Activated CD4-positive, CD25-positive, alpha-beta regulatory T cell treated with anti-CD3 and anti-CD28 coated beads, Interleukin-2, amount 50 U/mL, for 24 hours (primary cell): ENCODE results near the gene PHACTR2.
"Not testable (repeated sequence)": the region's sequence is repeated elsewhere in the genome, so short reads cannot be mapped to it uniquely, and the experiment has no call there.

Experiments
- ATAC-seq, 2 donors: fragments of 150-1000 bp; cut with Tn5 transposase; one replicate each; pipeline ENCODE4 v1.10.0; 2021; ENCODE audit warnings: mild to moderate bottlenecking in 1 of 2, moderate library complexity in 1 of 2

Gene PHACTR2

DNA sequence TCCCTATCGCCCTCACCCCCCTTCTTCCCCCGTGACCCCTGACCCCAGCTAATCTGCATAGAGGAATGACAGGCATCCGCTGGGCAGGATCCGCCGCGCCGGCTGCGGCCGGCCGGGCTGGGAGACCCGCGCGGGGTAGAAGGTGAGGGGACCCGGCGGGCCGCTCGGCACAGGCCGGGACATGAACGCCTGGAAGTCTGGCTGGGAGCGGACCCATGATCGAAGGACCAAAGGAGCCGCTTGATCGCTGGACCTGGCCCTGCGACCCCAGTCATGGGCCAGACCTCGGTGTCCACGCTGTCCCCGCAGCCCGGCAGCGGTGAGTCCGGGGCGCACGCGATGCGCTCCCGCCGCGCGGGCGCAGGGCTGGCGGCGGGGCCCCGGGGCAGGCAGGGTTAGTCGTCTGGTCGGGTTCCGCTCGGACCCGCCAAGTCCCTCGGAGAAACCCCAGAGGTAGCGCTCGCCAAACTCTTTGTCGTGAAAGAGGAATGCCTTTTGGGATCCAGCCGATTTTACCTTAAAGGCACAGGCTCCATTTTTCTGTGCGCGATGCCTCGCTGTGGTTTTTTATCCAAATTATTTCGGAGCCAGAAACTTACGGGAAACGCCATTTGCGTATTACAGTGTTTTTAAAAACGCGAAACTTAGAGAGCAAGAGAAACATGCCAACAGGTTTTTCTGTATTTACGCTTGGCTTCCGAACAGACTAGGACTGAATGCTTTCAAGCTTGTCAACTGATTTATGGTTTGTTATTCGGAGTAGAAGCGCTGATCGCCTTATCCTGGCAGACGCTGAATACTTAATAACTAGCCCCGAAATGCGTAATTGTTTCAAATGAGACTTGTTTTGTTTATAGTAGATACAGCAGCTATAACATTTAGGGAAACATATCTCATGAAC is at the start of gene PHACTR2:
TSS of gene PHACTR2 (plus strand) at position 75 of the 901 bp plus-strand sequence. CDS start at position 274, 199 bp downstream.
- ATAC-seq, result peak; percentile 84 to 88

DNA sequence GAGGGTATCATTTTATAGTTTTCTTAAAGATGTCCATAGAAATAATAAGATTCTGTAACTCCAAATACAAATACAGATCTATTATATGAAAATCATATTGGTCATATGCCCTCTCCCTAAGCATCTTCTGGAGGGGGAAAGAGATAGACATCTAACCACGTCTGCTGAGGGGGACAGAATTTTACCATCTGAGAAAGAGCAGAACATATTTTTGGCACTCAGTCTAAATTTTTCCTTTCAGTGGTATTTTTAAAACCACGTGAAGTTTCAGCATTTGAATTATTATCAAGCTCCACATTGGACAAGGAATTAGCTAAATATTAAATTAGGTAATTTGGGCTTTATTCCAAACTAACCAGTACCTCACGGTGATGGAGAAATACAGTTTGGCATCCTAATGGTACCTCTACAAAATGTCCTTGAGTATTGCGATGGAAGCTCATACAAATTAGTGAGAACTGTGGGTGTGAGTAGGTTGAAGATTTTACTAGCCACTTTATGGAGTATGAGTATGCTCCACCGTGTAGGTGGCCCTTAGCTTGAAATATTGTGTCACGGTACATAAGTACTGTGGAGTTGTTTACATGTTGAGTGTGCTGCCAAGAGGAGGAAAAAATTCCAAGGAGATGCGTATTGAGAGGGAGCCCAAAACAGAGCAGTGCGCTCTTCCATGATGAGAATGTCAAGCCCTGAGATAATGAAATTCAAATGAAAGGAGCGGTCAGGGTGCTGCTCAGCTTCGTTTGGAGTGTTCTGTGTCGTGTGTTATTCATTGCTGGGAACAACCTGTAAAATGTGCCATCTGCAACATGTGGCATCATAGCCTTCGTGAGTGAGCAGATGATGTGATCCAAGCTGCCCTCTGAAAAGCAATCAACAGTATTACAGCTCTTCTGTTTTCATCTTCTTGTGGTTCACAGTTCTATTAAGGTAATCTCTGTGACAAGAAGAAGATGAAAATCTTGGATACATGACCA is 48.4 kb upstream of the PHACTR2 start:
- ATAC-seq, result peak in 1 of 2 donors; percentile 79

DNA sequence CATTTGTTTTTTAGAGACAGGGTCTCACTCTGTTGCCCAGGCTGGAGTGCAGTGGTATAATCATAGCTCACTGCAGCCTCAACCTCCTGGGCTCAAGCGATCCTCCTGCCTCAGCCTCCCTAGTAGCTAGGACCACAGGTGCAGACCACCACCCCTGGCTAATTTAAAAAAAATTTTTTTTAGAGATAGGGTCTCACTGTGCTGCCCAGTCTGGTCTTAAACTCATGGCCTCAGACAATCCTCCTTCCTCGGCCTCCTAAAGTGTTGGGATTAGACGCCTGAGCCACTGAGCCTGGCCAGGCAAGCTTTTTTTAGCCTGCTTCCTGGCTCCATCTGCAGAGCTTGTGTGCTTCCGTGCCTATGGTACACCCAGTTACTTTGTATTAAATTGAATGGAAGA is 46.6 kb upstream of the PHACTR2 start:
- ATAC-seq, result not testable (repeated sequence)

DNA sequence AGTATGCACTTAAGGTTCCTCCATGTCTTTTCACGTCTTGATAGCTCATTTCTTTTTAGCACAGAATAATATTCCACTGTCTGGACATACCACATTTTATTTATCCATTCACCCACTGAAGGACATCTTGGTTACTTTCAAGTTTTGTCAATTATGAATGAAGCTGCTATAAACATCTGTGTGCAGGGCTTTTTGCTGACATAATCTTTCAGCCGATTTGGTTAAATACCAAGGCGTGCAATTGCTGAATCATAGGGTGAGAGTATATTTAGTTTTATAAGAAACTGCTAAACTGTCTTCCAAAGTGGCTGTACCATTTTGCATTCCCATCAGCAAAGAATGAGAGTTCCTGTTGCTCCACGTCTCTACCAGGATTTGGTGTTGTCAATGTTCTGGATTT is 44.9 kb upstream of the PHACTR2 start:
- ATAC-seq, result no peak

DNA sequence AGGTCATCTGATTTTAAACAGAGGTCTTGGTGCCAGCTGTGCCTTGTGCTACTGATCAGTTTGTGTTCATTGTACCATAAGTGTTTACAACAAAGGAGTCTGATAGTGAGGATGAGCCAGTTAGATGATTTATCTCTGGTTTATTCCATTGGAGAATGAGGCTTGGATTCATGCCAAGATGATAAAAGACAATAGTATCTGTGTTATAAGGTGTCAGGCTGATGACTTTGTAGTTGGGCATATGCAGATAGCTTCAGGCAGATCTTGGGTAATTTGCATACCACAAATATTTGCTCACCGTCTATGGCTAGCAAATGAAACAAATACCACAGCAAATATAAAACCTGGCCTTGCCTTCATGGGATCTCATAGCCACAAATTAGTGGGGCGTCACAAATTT is 43.3 kb upstream of the PHACTR2 start:
- ATAC-seq, result peak in 1 of 2 donors; percentile 65

DNA sequence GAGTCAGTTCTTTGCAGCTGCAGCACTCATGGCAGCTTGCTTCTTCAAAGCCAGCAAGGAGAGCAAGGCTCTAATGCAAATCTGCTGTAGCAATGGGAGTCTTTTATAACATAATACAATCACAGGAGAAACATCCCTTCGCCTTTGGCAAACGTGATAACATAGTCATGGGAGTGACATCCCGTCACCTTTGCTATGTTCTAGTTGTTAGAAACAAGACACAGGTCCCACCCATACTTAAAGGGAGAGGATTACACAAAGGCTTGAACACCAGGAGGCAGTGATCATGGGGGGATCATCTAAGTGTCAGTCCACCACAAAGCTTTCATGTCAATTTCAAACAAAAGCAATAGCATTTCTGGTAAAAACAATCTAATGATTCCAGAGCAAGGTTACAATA is 40.1 kb upstream of the PHACTR2 start:
- no peak for ATAC-seq

DNA sequence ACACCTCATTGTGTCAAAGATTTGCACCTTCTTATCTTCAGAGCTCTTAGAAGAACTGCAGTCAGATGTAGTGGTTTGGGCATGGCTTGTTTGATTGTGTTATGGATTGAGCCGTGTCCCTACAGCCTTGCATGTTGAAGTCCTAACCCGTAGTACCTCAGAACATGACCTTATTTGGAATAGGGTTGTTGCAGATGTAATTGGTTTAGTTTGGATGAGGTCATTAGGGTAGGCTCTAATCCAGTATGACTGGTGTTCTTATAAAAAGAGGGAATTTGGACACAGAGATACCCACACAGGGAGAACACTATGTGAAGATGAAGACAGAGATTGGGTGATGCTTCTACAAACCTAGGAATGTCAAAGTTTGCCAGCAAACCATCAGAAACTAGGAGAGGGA is 35.4 kb upstream of the PHACTR2 start:
- no peak for ATAC-seq

DNA sequence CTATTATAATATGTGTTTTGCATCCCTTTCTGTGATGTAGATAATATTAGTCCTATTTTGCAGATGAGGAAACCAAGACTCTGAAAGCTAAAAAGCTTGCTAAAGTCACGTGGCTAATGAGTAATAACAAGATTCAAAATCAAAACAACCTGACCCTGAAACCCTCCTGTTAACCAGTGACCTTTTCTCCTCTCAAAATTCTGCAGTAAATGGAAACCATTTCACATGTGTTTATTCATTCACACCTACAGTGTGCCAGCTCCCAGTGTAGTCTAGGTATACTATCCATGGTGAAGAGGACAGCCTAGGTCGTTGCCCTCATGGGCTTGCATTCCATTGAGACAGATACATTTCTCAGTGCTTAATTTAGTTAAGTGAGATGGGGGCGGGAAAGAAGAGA is 30.6 kb upstream of the PHACTR2 start:
- ATAC-seq, result peak; percentile 91 to 95

DNA sequence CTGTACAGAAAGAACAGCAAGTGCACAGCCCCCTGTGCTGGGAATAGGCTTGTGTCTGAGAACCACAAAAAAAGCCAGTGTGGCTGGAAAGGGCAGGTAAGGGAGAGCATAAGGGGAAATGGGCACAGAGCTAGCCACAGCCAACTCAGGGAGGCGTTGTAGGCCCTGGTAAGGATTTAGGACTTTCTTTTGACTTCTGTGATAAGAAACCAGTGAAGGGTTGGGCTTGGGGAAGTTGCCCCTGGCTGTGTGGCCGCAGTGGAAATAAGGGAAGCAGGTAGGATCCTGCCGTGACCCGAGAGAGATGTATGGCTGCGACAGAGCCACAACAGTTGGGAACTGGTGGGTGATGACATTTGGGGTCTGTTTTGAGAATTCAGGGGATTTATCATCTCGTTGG is 30.0 kb upstream of the PHACTR2 start:
- no peak for ATAC-seq

DNA sequence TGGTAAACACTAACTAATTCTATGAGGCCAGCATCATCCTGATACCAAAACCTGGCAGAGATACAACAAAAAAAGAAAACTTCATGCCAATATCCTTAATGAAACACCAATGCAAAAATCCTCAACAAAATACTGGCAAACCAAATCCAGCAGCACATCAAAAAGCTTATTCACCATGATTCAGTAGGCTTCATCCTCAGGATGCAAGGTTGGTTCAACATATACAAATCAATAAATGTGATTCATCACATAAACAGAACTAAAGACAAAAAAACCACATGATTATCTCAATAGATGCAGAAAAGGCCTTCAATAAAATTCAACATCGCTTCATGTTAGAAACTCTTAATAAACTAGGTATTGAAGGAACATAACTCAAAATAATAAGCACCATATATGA is 28.4 kb upstream of the PHACTR2 start:
- ATAC-seq, result not testable (repeated sequence)

DNA sequence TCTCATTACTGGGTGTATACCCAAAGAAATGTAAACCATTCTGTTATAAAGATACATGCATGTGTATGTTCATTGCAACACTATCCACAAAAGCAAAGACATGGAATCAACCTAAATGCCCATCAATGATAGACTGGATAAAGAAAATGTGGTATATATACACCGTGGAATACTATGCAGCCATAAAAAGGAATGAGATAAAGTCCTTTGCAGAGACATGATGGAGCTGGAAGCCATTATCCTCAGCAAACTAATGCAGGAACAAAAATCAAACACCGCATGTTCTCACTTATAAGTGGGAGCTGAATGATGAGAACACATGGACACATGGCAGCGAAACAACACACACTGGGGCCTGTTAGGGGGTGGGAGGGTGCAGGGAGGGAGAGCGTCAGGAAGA is 26.4 kb upstream of the PHACTR2 start:
- ATAC-seq, result not testable (repeated sequence)

DNA sequence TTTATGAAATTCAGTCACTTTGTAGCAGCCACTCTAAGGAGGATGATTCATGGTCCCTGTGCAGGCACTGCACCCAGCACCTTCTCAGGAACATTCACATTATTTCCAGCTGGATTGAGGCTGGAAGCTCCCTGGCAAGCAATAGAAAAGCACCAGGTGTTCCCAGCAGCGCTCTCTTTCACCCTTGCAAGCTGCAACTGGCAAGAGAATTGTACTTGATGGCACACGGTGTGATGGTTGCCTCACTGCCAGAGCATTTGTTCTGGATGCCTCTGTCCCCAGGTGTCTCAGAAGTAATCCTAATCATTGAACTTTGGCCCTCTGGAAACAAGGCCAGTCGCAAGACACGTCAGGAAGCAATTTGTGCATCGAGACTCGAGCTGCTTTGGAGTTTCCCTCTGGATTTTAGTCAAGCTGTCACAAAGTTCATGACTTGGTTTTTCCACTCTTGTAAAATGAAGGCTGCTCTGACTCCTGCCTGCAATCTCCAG is 24.9 kb upstream of the PHACTR2 start:
- ATAC-seq, result no peak

DNA sequence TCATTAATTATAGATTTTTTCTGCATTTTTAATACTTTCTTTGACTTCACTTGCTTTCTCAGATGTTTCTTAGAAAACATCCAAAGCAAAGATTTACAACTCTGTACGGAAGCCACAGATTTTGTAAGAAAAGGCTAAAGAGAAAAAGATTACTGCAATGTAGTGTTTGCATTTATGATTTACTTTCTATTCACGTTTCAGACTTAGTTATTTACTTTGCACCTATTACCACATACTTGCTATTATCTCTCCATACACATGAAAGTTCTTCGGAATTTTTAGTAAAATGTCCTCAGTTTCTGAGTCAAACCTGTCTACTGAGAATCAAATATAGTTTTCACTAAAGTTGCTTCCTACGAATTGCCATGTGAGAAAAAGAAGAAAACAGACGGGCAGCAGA is 22.2 kb upstream of the PHACTR2 start:
- ATAC-seq, result no peak

DNA sequence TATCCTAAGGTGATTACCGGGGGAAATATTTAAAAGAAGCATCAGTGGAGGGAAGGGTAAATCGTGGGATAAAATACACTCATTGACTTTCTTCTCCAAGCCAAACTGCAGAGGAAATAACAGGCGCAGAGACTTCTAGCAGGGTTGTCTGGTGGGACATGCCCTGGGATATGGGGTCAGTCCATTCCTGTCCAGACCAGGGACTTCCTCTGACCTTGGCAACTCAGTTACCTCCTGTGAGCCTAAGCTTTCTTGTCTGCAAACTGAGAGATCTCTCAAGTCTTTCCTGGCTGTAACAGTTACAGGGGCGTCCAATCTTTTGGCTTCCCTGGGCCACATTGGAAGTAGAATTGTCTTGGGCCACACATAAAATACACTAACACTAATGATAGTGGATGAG is 21.7 kb upstream of the PHACTR2 start:
- ATAC-seq, result no peak

DNA sequence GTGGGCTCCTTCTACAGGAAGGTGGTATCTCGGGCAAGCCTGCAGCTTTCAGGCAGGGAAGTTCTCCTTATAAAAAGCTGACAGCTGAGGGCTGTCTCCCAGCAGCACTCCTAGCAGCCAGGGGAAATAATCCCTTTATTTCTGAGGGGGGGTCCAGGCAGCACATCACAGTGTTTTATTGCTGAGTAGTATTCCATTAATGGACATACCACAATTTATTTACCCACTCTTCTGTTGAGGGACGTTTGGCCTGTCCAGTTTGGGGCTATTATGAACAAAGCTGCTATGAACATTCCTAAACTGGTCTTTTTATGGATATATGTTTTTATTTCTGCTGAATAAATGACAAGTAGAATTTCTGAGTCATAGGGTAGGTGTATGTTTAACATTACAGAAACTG is 20.0 kb upstream of the PHACTR2 start:
- ATAC-seq, result no peak

DNA sequence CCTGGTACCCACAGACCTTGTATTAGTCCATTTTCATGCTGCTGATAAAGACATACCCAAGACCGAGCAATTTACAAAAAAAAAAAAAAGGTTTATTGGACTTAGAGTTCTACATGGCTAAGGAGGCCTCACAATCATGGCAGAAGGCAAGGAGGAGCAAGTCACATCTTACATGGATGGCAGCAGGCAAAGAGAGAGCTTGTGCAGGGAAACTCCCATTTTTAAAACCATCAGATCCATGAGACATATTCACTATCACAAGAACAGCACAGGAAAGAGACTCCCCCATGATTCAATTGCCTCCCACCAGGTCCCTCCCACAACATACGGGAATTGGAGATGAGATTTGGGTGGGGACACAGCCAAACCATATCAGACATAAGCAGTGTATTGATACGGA is 17.6 kb upstream of the PHACTR2 start:
- not testable (repeated sequence) for ATAC-seq

DNA sequence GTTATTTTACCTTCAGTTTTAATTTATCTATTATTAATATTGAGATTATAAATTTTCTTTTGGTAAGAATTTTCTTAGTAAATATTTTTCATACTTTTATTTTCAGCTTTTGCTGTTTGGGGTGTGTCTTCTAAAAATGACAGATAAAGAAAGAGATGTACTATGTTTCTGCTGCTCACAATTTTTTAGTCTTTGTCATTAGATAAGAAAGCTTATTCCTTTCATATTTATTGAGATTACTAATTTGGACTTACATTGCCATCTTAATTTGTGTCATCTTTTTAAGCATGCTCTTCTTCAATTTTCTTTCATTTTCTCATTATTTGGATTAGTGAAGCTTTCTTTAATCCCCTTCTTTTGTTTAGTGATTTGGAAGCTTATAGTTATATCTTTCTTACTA is 13.6 kb upstream of the PHACTR2 start:
- ATAC-seq, result no peak

DNA sequence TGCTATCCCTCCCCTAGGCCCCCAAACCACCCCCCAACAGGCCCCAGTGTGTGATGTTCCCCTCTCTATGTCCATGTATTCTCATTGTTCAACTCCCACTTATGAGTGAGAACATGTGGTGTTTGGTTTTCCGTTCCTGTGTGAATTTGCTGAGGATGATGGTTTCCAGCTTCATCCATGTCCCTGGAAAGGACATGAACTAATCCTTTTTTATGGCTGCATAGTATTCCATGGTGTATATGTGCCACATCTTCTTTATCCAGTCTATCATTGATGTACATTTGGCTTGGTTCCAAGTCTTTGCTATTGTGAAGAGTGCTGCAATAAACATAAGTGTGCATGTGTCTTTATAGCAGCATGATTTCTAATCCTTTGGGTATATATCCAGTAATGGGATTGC is 11.8 kb upstream of the PHACTR2 start:
- not testable (repeated sequence) for ATAC-seq

DNA sequence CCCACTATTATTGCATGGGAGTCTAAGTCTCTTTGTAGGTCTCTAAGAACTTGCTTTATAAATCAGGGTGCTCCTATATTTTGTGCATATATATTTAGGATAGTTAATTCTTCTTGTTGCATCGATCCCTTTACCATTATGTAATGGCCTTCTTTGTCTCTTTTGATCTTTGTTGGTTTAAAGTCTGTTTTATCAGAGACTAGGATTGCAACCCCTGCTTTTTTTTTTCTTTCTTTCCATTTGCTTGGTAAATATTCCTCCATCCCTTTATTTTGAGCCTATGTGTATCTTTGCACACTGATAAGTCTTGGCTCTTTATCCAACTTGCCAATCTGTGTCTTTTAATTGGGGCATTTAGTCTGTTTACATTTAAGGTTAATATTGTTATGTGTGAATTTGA is 8.3 kb upstream of the PHACTR2 start:
- not testable (repeated sequence) for ATAC-seq

DNA sequence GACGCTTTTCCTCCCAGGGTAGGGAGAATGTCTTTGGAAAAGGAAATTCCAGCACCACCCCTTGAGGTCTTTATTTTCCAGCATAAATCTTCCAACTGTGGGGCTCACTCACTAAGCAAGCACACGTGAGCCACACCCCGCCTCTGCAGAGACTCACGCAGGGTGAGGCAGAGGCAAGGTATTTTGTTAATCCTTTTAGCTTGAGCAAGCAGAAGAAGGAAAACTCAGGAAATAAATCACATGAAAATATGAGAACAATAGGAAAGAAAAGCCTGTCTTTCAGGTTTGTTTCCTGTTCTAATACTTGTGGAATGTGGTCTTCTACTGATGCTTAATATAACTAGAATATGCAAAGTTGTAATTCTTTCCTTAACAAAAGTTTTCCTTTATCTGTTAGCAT is 4.1 kb upstream of the PHACTR2 start:
- no peak for ATAC-seq

DNA sequence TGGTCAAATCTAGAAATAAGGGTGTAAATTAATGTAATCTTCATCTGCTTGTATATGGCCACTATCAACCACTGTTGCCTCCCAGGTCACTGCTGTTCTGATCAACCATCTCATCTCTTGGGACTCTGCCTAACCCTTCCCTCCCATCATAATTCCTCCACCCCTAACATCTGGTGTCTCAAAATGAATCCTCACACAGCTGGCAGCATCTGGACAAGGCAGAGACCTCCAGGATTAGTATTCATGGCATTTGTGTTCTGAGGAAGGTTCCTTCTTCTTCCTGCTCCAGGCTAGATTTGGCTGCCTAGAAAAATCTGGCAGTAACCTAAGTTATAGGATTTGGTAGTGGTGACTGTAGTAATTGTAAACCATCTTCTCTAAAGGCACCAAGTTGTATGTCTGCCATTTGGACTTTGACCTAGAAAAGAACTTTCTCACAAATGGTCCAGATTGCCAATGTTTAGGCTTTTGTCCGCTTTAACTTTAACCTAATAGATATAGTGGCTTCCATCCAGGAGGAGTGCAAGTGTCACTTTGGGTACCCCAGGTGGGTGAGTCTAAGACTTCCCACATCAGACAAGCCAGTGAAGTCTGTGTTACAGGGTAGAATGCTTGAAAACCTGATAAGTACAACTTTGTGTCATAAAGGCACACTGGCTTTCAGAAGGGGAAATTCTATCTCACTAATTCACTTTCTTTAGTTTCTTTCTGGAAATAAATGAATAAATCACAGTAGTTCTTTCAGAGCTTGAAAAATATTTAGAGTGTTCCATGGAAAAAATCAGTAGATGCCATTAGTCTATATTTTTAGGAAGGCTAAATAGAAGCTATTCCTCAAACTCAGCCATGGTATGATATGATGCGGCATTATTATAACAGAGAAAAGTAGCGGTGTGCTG is 3.0 kb upstream of the PHACTR2 start:
- no peak for ATAC-seq

DNA sequence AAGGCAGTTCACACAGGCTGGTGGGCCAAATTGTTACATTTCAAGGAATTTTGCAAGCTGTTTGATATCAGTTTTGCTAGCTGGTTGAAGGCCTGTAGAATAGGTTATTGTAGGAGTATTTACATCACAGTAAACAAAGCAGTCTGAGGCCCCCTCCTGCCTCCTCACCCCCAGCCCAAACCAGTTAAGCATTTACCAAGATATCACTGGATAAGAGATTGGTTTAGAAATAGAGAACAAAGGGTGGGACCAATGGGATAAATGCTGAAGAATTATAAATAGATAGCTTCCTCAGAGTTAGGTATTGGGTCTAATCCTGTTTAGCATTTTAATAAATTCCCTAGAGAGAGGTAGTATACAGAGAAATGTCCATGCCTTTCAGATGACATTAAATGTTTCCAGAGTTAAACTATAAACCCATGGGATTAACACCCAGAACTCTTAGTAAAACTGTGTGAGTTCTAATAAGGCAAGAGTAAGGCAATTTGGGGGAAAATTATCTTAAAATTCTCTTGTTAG is 2.3 kb upstream of the PHACTR2 start:
- ATAC-seq, result no peak
